Breast epithelium (tissue), 4 donors: ENCODE measurements around the gene RTN1. TPM values are rescaled to one million over a fixed set of nuclear protein-coding genes. Genes with fewer than 3 reads are reported as not detected.

Experiments
- DNase-seq, 2 donors: peaks; one replicate each; pipeline ENCODE4 v3.0.0-alpha.2; 2019; ENCODE audit warnings: low spot score in 2 of 2
- H3K27ac ChIP-seq, 2 donors: fragments of 200-600 bp; sonication (generic) in 1 of 2; one replicate each; pipeline ENCODE4 v1.5.1; 2016 to 2019; ENCODE audit warnings: mild to moderate bottlenecking in 1 of 2
- H3K27me3 ChIP-seq, 2 donors: fragments of 200-600 bp; sonication (generic) in 1 of 2; one replicate each; pipeline versions ENCODE4 v1.5.1 to v1.6.0; 2017 to 2019; ENCODE audit warnings: control low read depth in 1 of 2, mild to moderate bottlenecking in 1 of 2
- H3K36me3 ChIP-seq: fragments of 200-600 bp; one replicate; pipeline ENCODE4 v1.5.1; 2019
- H3K4me1 ChIP-seq, 2 donors: fragments of 200-600 bp; sonication (generic); one replicate each; pipeline ENCODE4 v1.5.1; 2016 to 2019; ENCODE audit warnings: control low read depth in 1 of 2
- H3K4me3 ChIP-seq, 3 donors: fragments of 200-600 bp; sonication (generic); 1 replicate in 2 of 3; 2 replicates in 1 of 3; pipeline ENCODE4 v1.5.1; 2016 to 2019; ENCODE audit warnings: mild to moderate bottlenecking in 3 of 3, moderate library complexity in 2 of 3
- H3K9me3 ChIP-seq, 2 donors: fragments of 200-600 bp; sonication (generic) in 1 of 2; one replicate each; pipeline ENCODE4 v1.5.1; 2016 to 2019; ENCODE audit warnings: control low read depth in 1 of 2
- POLR2A ChIP-seq: fragments of 450-650 bp; IDR thresholded peaks from one replicate; pipeline ENCODE4 v1.6.1; 2016; ENCODE audit warnings: antibody characterized with exemption, mild to moderate bottlenecking, moderate library complexity
- POLR2AphosphoS5 ChIP-seq, 3 donors: sonication (generic); formaldehyde crosslinking; IDR thresholded peaks; one replicate each; pipeline ENCODE4 v1.6.1; 2017; ENCODE audit warnings: antibody characterized with exemption in 3 of 3
- intact Hi-C: fragments of 100-400 bp; cut with DNase I; formaldehyde crosslinking; loops from one replicate; pipeline ENCODE4 v1.15.1; 2023; ENCODE audit warnings: low total_unique reads
- total RNA-seq, 3 donors: library from RNA; depleted of rRNA; stranded (reverse); fragments of >200 nt; gene quantifications; one replicate each; pipeline ENCODE4 v1.1.0, GENCODE V29; 2016
- TF ChIP-seq, protein P1 (sequence below), 3 donors: fragments of 450-650 bp; IDR thresholded peaks; one replicate each; pipeline ENCODE4 v1.5.1; 2016 to 2017; ENCODE audit warnings: antibody characterized with exemption in 3 of 3, mild to moderate bottlenecking in 3 of 3, moderate library complexity in 3 of 3

The RTN1 gene
- total RNA-seq, 3 donors from 2014 or later = 10.8 to 44.5 (median 17.7) TPM

GRCh38 chr14:59850458-59850857 lies 20.1 kb downstream of the RTN1 start:
- TF ChIP-seq POLR2AphosphoS5 (IDR thresholded peaks at IDR 0.05) = no peak
- TF ChIP-seq POLR2A = no peak
- TF ChIP-seq, protein P1, sequence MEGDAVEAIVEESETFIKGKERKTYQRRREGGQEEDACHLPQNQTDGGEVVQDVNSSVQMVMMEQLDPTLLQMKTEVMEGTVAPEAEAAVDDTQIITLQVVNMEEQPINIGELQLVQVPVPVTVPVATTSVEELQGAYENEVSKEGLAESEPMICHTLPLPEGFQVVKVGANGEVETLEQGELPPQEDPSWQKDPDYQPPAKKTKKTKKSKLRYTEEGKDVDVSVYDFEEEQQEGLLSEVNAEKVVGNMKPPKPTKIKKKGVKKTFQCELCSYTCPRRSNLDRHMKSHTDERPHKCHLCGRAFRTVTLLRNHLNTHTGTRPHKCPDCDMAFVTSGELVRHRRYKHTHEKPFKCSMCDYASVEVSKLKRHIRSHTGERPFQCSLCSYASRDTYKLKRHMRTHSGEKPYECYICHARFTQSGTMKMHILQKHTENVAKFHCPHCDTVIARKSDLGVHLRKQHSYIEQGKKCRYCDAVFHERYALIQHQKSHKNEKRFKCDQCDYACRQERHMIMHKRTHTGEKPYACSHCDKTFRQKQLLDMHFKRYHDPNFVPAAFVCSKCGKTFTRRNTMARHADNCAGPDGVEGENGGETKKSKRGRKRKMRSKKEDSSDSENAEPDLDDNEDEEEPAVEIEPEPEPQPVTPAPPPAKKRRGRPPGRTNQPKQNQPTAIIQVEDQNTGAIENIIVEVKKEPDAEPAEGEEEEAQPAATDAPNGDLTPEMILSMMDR (IDR thresholded peaks at IDR 0.05) = no peak
- intact Hi-C loops = no loop called here
- H3K4me1 ChIP-seq = no peaks in the 10 kb centered on the region

GRCh38 chr14:59849411-59850130 lies 21.0 kb downstream of the RTN1 start:
- intact Hi-C loops = no loop called here
- DNase-seq = no peak
- H3K4me1 ChIP-seq = no peaks in the 10 kb centered on the region
- no peaks in the 10 kb centered on the region for H3K9me3 ChIP-seq
- no peak overlapping the region for H3K4me3 ChIP-seq
- TF ChIP-seq, protein P1 (IDR thresholded peaks at IDR 0.05) = no peak
- no peak for TF ChIP-seq POLR2AphosphoS5 (IDR thresholded peaks at IDR 0.05)
- TF ChIP-seq POLR2A = no peak
- H3K36me3 ChIP-seq = no peaks in the 10 kb centered on the region
- H3K27ac ChIP-seq = no peak overlapping the region
- H3K27me3 ChIP-seq = no peaks in the 10 kb centered on the region

More at GRCh38 chr14:59850458-59850857, 20.1 kb downstream of the RTN1 start:
- DNase-seq = no peak
- Histone ChIP-seq H3K36me3 (no peaks in the 10 kb centered on the region), H3K27ac (no peak overlapping the region), H3K27me3 (no peaks in the 10 kb centered on the region), H3K4me3 (no peak overlapping the region), H3K9me3 (peaks cover 0 to under 1% of the 10 kb centered on the region in 2 donors)

- Histone ChIP-seq H3K9me3 (no peaks in the 10 kb centered on the region), H3K4me3 (no peak overlapping the region), H3K27me3 (no peaks in the 10 kb centered on the region), H3K4me1 (no peaks in the 10 kb centered on the region), H3K27ac (no peak overlapping the region), H3K36me3 (no peaks in the 10 kb centered on the region)
- DNase-seq = no peak
- TF ChIP-seq, protein P1 (IDR thresholded peaks at IDR 0.05) = no peak
- TF ChIP-seq POLR2AphosphoS5 (IDR thresholded peaks at IDR 0.05) = no peak
- no peak for TF ChIP-seq POLR2A
- intact Hi-C loops = no loop called here
These were observed 21.9 kb downstream of the RTN1 start for GRCh38 chr14:59848671-59849070.

GRCh38 chr14:59847711-59848110 lies 22.9 kb downstream of the RTN1 start:
- Histone ChIP-seq H3K27ac (no peak overlapping the region), H3K27me3 (no peaks in the 10 kb centered on the region), H3K36me3 (no peaks in the 10 kb centered on the region), H3K9me3 (no peaks in the 10 kb centered on the region), H3K4me3 (no peak overlapping the region), H3K4me1 (no peaks in the 10 kb centered on the region)
- intact Hi-C loops = no loop called here
- no peak for DNase-seq
- TF ChIP-seq POLR2AphosphoS5 (IDR thresholded peaks at IDR 0.05) (no peak), POLR2A (no peak)
- TF ChIP-seq, protein P1 (IDR thresholded peaks at IDR 0.05) = no peak

- TF ChIP-seq POLR2AphosphoS5 (IDR thresholded peaks at IDR 0.05) (no peak), POLR2A (no peak)
- TF ChIP-seq, protein P1 (IDR thresholded peaks at IDR 0.05) = no peak
- no peaks in the 10 kb centered on the region for H3K4me1 ChIP-seq
- intact Hi-C loops = no loop called here
- no peak overlapping the region for H3K4me3 ChIP-seq
- no peak for DNase-seq
- H3K27me3 ChIP-seq = no peaks in the 10 kb centered on the region
- H3K36me3 ChIP-seq = no peaks in the 10 kb centered on the region
- H3K27ac ChIP-seq = no peak overlapping the region
- no peaks in the 10 kb centered on the region for H3K9me3 ChIP-seq
These were observed 24.0 kb downstream of the RTN1 start for GRCh38 chr14:59846595-59846994.
